Measurements from ENCODE around the gene LYPD6B.

Gene LYPD6B, protein sequence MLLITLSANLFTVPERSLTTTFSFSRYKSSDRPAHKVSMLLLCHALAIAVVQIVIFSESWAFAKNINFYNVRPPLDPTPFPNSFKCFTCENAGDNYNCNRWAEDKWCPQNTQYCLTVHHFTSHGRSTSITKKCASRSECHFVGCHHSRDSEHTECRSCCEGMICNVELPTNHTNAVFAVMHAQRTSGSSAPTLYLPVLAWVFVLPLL

DNA sequence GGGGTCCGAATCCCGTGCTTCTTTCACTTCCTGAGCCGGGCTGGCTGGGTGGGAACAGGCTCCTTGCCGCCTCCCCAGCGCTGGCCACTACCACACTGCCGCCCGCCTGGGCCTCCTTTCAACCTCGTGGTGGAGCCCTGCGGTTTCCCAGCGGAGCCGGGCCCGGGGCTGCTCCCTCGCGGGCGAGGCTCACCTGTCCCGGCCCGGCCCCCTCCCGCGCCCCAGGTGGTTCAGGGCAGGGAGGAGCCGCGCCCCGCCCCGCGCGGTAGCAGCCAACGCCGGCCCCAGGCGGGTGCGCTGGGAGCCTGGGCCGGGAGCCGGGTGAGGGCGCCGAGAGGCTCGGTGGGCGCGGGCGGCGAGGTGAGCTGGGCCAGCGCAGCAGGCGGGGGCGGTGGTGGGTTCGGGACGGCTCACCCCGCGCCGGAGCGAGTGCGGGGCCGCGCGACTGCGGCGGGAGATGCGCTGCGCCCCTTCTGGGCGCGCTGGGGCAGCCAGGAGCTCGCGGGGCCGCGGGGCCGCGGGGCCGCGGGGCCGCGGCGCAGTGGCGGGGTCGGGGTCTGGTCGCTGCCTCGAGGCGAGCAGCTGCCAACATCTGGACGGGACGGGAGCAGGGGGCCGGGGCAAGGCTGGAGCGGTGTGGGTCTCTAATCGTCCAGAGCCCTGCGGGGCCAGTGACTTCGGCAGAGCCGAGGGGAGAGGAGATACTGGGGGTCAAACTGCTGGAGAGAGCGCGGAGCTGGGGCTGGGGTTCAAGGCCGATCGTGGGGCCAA is at the start of gene LYPD6B:
LYPD6B (plus strand) TSS at position 258 of the 771 bp plus-strand sequence. CDS start 92,250 bp downstream, outside the sequence.
- Mint-ChIP-seq H3K4me3 (peak within 1 kb of the TSS; percentile 47), H3K27me3 (peaks cover 35% of the 10 kb centered on the region)

DNA sequence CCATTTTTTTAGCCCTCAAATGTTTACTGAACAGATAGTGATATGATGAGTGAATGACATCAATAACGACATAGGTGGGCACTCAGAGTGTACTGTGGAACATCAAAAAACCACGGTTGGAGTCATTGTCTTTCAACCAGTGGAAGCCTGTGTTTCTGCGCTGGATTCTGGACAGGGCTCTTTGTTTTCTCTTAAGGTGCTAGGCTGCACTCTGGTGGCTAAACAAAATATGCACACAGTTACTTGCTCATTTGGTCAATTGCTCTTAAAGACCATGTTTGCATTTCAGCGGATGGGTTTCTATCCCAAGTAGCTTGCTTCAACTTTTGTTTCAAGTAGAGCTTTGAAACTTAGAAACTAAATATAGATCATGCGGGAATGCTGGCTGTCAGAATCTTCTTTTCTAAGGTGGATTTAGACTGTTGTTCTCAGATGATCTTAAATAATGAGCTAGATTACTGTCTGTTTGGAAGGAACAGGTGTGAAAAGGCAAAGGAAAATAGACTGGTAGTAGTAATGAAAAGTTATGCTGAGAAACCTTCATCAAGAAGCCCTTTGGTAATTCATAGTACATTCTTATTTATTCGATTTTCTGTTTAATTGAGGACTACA is 48.5 kb upstream of the LYPD6B start:
- H3K27ac Mint-ChIP-seq: no peak overlapping the region
- H3K36me3 Mint-ChIP-seq: peaks cover under 1% of the 10 kb centered on the region

More for the DNA sequence above, at the start of gene LYPD6B:
- Mint-ChIP-seq H3K27ac (no peak within 1 kb of the TSS), H3K4me1 (peaks cover 5% of the 10 kb centered on the region), H3K9me3 (no peaks in the 10 kb centered on the region), H3K36me3 (no peaks in the 10 kb centered on the region)

DNA sequence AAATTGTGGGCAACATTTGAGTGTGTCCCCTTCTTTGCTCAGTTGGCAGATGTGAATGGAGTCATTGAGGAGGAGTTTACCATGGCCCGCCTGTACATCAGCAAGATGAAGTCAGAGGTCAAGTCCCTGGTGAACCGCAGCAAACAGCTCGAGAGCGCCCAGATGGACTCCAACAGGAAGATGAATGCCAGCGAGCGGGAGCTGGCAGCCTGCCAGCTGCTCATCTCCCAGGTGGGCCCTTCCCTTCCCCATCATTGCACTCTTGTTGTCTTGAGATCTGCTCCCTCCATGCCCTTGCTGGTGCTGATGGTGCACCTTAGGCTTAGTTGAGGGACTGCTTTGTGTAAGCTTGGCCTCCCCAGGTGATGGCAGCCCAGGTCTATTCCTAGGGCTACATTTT is 47.5 kb upstream of the LYPD6B start:
- Mint-ChIP-seq H3K4me3 (no peak overlapping the region), H3K4me1 (peaks cover 3% of the 10 kb centered on the region), H3K9me3 (no peaks in the 10 kb centered on the region), H3K36me3 (peaks cover 4% of the 10 kb centered on the region), H3K27ac (no peak overlapping the region), H3K27me3 (no peaks in the 10 kb centered on the region)

More for the DNA sequence above, 48.5 kb upstream of the LYPD6B start:
- Mint-ChIP-seq H3K27me3 (no peaks in the 10 kb centered on the region), H3K4me3 (no peak overlapping the region), H3K4me1 (peaks cover 3% of the 10 kb centered on the region), H3K9me3 (no peaks in the 10 kb centered on the region)

DNA sequence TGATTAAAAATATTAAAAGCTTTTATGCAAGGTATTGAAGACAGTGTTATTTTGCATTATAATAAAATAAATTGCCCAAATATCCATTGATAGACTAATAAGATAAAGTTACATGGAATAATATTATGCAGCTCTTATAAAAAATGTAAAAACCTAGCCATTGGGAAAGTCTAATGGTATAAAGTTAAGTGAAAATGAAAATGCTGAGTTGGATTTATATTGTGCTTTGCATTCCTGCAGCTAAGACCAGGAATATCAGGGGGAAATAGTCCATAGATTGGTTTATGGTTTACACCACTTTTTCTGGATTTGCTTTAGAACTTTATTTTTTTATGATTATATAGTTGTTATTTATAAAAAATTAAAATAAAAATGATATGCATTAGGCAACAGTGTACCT is 46.1 kb upstream of the LYPD6B start:
- Mint-ChIP-seq H3K27me3 (no peaks in the 10 kb centered on the region), H3K27ac (no peak overlapping the region), H3K4me3 (no peak overlapping the region), H3K4me1 (peaks cover 3% of the 10 kb centered on the region), H3K9me3 (no peaks in the 10 kb centered on the region), H3K36me3 (peaks cover 4% of the 10 kb centered on the region)

DNA sequence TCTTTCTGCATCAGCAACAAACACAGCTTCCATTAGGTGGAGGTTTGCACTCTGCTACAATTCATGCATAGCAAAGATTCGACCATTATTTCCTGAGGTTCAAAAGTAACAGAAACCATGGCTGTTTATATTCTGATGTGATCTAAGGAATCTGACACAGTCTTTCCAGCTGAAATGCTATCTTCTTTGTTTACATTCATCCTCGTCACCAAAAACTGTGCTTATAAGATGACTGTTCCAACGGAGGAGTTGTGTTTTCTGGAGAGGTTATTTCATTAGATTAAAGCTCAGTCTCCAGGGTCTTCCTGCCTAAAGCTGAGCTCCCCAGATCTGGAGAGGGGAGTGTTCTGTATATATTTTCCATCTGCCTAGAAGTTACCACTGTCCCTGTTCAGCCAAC is 45.1 kb upstream of the LYPD6B start:
- Mint-ChIP-seq H3K4me3 (no peak overlapping the region), H3K4me1 (peaks cover 3% of the 10 kb centered on the region), H3K36me3 (peaks cover 4% of the 10 kb centered on the region), H3K27me3 (no peaks in the 10 kb centered on the region), H3K27ac (no peak overlapping the region), H3K9me3 (no peaks in the 10 kb centered on the region)

DNA sequence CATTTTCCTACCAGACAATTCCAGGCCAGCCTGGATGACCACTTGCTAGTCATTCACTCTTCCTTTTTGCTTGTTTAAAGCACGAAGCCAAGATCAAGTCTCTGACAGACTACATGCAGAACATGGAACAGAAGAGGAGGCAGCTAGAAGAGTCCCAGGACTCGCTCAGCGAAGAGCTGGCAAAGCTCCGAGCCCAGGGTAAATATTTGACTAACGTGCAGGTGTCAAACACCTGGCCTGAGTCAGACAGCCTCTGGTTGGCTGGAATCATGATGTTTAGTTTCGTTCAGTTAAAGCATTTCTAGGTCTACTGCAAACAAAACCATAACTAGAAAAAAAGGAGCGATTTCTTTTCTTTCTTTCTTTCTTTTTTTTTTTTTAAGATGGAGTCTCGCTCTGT is 44.2 kb upstream of the LYPD6B start:
- peaks cover 4% of the 10 kb centered on the region for H3K36me3 Mint-ChIP-seq
- no peak overlapping the region for H3K27ac Mint-ChIP-seq
- H3K4me1 Mint-ChIP-seq: peaks cover 3% of the 10 kb centered on the region

DNA sequence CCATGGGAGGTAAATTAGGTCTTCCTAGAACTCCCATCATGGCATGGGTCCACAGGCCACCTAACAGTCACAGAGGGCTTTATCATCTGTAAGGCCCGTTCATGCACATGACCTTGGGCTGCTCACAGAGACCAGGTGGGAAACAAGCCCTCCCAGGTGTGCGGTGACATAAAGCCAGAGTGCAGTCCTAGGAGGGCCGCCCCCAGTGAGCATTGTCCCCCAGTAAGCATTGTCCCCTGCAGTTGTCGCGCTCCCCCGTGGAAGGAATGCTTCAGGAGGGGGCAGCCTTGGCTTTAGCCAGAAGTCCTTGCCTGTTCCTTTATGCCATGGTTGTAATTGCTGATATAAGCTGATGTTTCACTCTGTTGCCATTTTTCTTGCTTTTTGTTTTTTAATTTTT is 41.7 kb upstream of the LYPD6B start:
- no peak overlapping the region for H3K27ac Mint-ChIP-seq
- no peak overlapping the region for H3K4me3 Mint-ChIP-seq
- H3K36me3 Mint-ChIP-seq: peaks cover 4% of the 10 kb centered on the region
- H3K9me3 Mint-ChIP-seq: no peaks in the 10 kb centered on the region
- no peaks in the 10 kb centered on the region for H3K4me1 Mint-ChIP-seq
- H3K27me3 Mint-ChIP-seq: no peaks in the 10 kb centered on the region

More for the DNA sequence above, 44.2 kb upstream of the LYPD6B start:
- H3K9me3 Mint-ChIP-seq: no peaks in the 10 kb centered on the region
- no peak overlapping the region for H3K4me3 Mint-ChIP-seq
- H3K27me3 Mint-ChIP-seq: no peaks in the 10 kb centered on the region

DNA sequence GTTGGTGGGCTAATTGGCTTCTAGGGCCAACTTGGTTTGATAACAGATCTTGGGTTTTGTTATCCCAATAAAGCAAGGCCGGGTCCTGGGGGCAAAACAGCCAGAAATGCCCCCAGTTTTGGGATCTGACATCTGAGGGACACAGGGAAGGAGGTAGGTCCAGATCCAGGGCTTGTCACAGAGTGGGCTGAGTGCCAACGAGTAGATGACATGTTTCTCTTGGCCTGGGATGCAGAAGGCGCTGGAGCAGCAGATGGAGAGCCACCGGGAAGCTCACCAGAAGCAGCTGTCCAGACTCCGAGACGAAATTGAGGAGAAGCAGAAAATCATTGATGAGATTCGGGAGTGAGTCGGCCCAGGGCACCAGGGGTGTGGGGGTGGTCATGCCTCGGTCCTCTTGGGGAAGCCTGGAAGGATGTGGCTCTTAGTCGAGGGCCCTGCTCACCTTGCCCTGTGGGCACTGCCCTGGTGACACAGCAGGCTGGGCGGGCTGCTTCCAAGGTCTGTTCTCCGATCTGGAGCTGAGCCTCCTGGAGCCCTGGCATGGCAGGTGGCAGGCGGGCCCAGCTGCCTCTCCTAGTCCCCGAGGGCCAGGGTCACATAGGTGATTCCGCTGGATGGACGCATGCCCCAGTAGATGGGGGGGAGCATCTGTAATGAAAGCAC is 40.2 kb upstream of the LYPD6B start:
- H3K36me3 Mint-ChIP-seq: peaks cover 4% of the 10 kb centered on the region
- H3K27me3 Mint-ChIP-seq: no peaks in the 10 kb centered on the region
- H3K27ac Mint-ChIP-seq: no peak overlapping the region

DNA sequence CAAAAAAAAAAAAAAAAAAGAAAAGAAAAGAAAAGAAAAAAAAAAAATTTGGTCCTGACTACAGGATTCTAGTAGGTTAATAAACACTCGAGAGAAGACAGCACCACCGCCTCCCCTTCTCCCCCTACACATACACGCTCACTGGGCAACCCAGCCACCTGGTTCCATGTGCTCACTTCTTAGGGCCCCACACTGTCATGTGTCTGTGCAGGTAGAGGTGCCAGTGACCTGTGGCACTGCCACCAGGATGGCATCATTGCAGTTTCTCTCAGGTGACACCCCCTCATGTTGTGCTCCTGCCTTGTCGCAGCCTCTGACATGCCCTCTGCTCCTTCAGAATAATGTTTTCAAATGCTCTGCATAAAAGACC is 39.7 kb upstream of the LYPD6B start:
- H3K36me3 Mint-ChIP-seq: peaks cover 4% of the 10 kb centered on the region
- no peaks in the 10 kb centered on the region for H3K4me1 Mint-ChIP-seq
- no peaks in the 10 kb centered on the region for H3K27me3 Mint-ChIP-seq
- H3K9me3 Mint-ChIP-seq: no peaks in the 10 kb centered on the region
- no peak overlapping the region for H3K27ac Mint-ChIP-seq
- H3K4me3 Mint-ChIP-seq: no peak overlapping the region

More for the DNA sequence above, 40.2 kb upstream of the LYPD6B start:
- H3K4me1 Mint-ChIP-seq: no peaks in the 10 kb centered on the region
- H3K4me3 Mint-ChIP-seq: no peak overlapping the region
- H3K9me3 Mint-ChIP-seq: no peaks in the 10 kb centered on the region

DNA sequence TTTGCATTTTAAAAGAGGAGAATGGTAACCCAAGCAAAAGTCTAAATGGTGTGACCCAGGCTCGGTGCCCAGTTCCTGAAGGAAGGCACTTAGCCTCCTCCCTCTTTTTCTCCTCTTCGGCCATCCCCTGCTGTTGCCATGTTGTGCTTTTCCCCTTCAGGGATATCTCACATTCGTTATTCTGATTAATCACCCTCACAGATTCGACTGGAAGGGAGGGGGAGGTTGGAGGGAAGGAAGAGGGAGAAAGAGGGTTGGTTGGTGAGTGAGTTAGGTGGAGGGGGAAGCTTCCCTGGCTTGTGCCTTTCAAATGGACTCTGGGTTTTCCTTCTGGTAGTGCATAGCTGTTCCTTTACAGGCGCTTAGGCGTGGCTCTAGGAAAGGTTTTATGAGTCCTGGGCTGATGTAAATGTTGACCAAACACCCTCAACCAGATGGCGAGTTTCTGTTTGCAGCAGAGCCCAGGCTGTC is 39.0 kb upstream of the LYPD6B start:
- Mint-ChIP-seq H3K27ac (no peak overlapping the region), H3K9me3 (no peaks in the 10 kb centered on the region), H3K36me3 (peaks cover 4% of the 10 kb centered on the region), H3K4me3 (no peak overlapping the region), H3K4me1 (no peaks in the 10 kb centered on the region), H3K27me3 (no peaks in the 10 kb centered on the region)

DNA sequence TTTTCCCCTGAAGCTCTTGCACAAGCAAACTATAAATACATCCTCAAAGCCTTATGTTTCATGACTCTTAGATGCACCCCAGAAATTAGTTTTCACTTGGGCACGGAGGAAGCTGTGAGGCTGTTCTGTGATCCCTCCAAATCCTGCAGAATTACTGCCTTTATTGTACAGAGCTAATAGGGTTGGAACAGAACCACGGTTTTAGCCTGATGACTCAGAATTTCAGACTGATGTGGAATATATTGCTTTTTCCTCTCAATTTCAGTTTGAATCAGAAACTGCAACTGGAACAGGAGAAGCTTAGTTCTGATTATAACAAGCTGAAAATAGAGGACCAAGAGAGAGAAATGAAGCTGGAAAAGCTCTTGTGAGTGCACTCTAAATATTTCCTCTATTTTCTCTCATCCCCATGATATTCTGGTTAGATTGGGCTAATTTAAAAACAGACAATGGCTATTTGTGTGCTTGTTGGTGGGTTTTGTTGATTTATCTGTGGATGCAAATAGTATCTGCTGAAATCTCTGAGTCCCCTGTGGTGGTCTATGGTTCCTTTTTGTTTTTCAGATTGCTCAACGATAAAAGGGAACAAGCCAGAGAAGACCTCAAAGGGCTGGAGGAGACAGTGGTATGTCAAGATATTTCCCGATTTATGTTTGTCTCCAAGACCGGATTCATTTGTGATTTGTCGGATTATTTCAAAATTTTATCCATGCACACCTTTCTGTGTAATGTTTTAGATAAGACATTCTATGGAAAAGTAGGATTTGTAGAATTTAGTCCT is 38.2 kb upstream of the LYPD6B start:
- H3K27me3 Mint-ChIP-seq: no peaks in the 10 kb centered on the region
- no peaks in the 10 kb centered on the region for H3K4me1 Mint-ChIP-seq
- H3K9me3 Mint-ChIP-seq: no peaks in the 10 kb centered on the region
- no peak overlapping the region for H3K4me3 Mint-ChIP-seq
- H3K36me3 Mint-ChIP-seq: no peaks in the 10 kb centered on the region
- no peak overlapping the region for H3K27ac Mint-ChIP-seq

DNA sequence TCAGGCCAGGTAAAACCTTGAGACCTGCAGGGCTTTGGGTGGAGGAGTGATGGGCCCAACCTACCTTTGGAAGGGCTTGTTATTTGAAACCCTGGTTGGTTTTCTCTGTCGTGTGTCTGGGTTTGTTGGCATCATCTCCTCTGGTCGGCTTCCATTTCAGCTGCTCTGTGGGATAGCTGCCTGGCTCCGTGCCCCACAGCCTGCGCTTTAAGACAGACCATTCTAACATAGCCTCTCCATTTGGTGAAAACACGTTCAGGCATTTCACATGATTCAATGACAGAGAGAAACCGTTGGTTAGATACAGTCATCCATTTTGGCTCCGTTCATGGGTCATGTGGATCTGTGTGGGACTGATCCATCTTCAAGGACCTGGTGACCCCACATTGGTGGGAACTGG is 37.0 kb upstream of the LYPD6B start:
- Mint-ChIP-seq H3K4me3 (no peak overlapping the region), H3K4me1 (no peaks in the 10 kb centered on the region), H3K36me3 (no peaks in the 10 kb centered on the region), H3K27me3 (no peaks in the 10 kb centered on the region), H3K27ac (no peak overlapping the region), H3K9me3 (no peaks in the 10 kb centered on the region)

DNA sequence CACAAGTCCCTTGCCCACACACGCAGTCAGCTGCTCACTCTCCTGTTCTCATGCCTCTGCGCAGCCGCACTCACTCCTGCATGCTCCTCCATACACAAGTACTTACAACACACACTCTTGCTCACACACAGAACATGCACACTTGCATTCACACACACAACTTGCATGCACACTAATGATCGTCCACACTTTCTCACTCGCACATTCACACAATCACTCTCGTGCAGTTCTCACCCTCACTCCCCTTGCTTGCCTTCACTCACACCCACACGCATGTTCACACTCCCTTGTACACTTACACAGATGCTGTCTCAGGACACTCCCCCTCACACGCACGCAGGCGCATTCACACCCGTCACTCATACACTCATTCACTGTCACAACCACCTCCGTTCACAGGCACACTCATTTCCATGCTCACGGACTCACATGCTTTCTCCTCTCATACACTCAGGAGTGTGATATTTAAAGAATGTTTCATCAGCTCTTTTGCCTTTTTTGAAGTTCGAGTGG is 36.1 kb upstream of the LYPD6B start:
- no peak overlapping the region for H3K27ac Mint-ChIP-seq
- H3K27me3 Mint-ChIP-seq: no peaks in the 10 kb centered on the region
- no peaks in the 10 kb centered on the region for H3K9me3 Mint-ChIP-seq
- no peaks in the 10 kb centered on the region for H3K36me3 Mint-ChIP-seq
- no peaks in the 10 kb centered on the region for H3K4me1 Mint-ChIP-seq
- H3K4me3 Mint-ChIP-seq: no peak overlapping the region

DNA sequence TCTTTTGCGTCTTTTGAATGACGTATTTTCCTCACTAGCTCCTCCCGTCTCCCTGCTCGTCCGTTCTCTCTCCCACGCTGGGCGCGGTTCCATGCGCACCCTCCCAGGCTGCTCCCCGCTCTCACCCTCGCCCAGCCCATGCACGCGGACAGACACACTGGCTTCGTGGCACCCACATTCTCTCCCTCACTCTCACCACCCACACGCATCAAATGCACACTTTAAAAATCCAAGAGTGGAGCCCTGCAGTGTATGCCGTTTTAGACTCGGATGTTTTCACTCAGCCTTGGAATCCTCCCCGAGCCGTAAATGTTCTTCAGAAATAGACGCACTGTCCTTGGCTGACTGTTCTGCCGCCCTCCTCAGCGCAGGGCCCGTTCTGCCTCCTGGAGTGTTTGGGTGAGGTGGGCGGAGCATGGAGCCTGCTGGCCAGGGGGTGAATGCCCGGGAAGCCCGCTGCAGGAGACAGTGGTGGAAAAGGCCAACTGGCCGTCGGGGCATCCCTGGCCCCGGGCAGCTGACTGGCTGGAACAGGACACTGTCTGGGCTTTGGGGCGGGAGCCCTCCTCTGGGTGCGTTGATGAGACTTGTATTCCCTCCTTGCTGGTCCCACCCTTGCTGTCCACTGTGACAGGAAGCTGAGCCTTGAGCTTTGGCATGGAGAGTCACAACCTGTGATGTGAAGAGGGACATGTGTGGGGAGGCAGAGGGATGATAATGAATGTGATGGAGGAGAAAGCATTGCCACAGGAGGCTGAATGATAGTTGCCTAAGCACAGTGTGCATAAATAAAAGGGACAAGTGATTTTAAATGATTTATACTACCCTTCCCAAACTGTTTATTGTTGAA is 35.4 kb upstream of the LYPD6B start:
- H3K4me3 Mint-ChIP-seq: no peak overlapping the region
- H3K36me3 Mint-ChIP-seq: no peaks in the 10 kb centered on the region
- no peaks in the 10 kb centered on the region for H3K27me3 Mint-ChIP-seq
- H3K4me1 Mint-ChIP-seq: no peaks in the 10 kb centered on the region
- no peaks in the 10 kb centered on the region for H3K9me3 Mint-ChIP-seq
- no peak overlapping the region for H3K27ac Mint-ChIP-seq

Measured in activated naive CD4-positive, alpha-beta T cell treated with anti-CD3 and anti-CD28 coated beads, Interleukin-2, amount 50 U/mL, for 24 hours (primary cell).